Measurements from ENCODE around the gene SYNJ1. TPM values are rescaled to one million over a fixed set of nuclear protein-coding genes. Genes with fewer than 3 reads are reported as not detected.

Gene SYNJ1
- total and polyA plus RNA-seq, 2 of the 13 experiments (the other 11 are each of a cell fraction or from before 2014, with no cell fraction given) = 2.0 to 2.7 TPM

DNA sequence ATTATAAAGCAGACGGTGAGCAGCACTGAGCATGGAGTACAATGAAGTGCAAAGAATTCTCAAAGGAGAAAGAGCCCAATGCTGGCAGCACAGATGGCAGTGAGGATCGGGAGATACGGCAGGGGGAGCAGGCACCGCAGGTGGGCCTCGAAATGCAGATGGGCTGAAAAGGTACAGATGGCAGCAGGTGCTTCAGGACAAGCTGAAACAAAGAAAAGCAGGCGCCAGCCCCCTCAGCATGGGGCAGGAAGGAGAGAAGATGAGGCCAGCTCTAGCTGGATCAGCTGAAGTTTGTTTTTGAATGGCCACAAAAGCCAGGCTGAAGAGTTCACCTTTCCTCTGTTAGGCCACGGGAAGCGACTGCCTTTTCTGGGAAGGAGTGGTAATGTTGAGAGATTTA lies 123.3 kb downstream of the SYNJ1 start:
- in situ Hi-C loops (cut with HindIII; ENCODE audit: extremely low pct_ligation_motif_present, low pct_unique_long_range_greater_than_20kb) (no loop called here), intact Hi-C loops (cut with micrococcal nuclease; ENCODE audit: unreplicated experiment) (loop anchor here (10.0 kb wide), 1 partner anchor 80 kb away; no protein-coding TSS in a partner anchor)
- 97% methylated on average over 8 of the region's 8 CpGs for WGBS (ENCODE audit: low lambda C conversion rate)
- H3K27ac ChIP-seq (ENCODE audit: extremely low read length, insufficient read depth, low read length) = no peak overlapping the region
- TF ChIP-seq, protein P1, sequence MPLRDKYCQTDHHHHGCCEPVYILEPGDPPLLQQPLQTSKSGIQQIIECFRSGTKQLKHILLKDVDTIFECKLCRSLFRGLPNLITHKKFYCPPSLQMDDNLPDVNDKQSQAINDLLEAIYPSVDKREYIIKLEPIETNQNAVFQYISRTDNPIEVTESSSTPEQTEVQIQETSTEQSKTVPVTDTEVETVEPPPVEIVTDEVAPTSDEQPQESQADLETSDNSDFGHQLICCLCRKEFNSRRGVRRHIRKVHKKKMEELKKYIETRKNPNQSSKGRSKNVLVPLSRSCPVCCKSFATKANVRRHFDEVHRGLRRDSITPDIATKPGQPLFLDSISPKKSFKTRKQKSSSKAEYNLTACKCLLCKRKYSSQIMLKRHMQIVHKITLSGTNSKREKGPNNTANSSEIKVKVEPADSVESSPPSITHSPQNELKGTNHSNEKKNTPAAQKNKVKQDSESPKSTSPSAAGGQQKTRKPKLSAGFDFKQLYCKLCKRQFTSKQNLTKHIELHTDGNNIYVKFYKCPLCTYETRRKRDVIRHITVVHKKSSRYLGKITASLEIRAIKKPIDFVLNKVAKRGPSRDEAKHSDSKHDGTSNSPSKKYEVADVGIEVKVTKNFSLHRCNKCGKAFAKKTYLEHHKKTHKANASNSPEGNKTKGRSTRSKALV (CRISPR knock-in tag; IDR thresholded peaks at IDR 0.05) = no peak
- no peak for TF ChIP-seq IRF2 (CRISPR knock-in tag; IDR thresholded peaks at IDR 0.05)
- no peak for TF ChIP-seq U2AF1 (optimal IDR thresholded peaks at IDR 0.05; ENCODE audit: low read depth, low read length)
- no peak for TF ChIP-seq TCF7 (IDR thresholded peaks at IDR 0.05; ENCODE audit: low read depth)
- TF ChIP-seq, protein P2, sequence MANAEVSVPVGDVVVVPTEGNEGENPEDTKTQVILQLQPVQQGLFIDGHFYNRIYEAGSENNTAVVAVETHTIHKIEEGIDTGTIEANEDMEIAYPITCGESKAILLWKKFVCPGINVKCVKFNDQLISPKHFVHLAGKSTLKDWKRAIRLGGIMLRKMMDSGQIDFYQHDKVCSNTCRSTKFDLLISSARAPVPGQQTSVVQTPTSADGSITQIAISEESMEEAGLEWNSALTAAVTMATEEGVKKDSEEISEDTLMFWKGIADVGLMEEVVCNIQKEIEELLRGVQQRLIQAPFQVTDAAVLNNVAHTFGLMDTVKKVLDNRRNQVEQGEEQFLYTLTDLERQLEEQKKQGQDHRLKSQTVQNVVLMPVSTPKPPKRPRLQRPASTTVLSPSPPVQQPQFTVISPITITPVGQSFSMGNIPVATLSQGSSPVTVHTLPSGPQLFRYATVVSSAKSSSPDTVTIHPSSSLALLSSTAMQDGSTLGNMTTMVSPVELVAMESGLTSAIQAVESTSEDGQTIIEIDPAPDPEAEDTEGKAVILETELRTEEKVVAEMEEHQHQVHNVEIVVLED (CRISPR knock-in tag; IDR thresholded peaks at IDR 0.05; ENCODE audit: borderline replicate concordance) = no peak
- no peak for TF ChIP-seq DR1 (CRISPR knock-in tag; IDR thresholded peaks at IDR 0.05)
- no peak overlapping the region for H3K9ac ChIP-seq (ENCODE audit: insufficient read depth, low read depth, low read length)
- H3K4me1 ChIP-seq (ENCODE audit: insufficient read depth, low read length) = peaks cover 5% of the 10 kb centered on the region
- H4K20me1 ChIP-seq (ENCODE audit: insufficient read depth, low read length) = no peaks in the 10 kb centered on the region
- no peak for ATAC-seq
- H2AFZ ChIP-seq (ENCODE audit: low read length) = no peak overlapping the region
- H3K9me3 ChIP-seq (ENCODE audit: low read length) = no peaks in the 10 kb centered on the region
- ChIA-PET POLR2A (no interaction called here), CTCF (ENCODE audit: low intra/inter-chr PET ratio, low total read pairs) (no interaction called here)
- no peak for DNase-seq (ENCODE audit: low spot score)
- H3K36me3 ChIP-seq (replicated peaks in 1 of 2; ENCODE audit: control insufficient read depth in 1 of 2, insufficient read depth in 2 of 2, low read length in 2 of 2) = peaks cover 28 to 64% of the 10 kb centered on the region in 2 experiments
- no peak for FAIRE-seq
- BruUV-seq (replicated peaks) = no TSS peak
- H3K79me2 ChIP-seq (ENCODE audit: insufficient read depth, low read length) = no peaks in the 10 kb centered on the region
- no peaks in the 10 kb centered on the region for H3K27me3 ChIP-seq (ENCODE audit: control insufficient read depth in 1 of 2, insufficient read depth in 2 of 2, low read length in 2 of 2)
- no peak overlapping the region for H3K4me3 ChIP-seq (replicated peaks in 1 of 3; ENCODE audit: insufficient read depth in 1 of 3, low read depth in 2 of 3, low read length in 3 of 3)
- H3K4me2 ChIP-seq (ENCODE audit: low read depth, low read length) = no peak overlapping the region
